ENCODE results near the gene C22orf31. TPM values are rescaled to one million over a fixed set of nuclear protein-coding genes. Genes with fewer than 3 reads are reported as not detected.

The C22orf31 gene
- total RNA-seq, 2 donors from 2014 or later, result not detected

DNA sequence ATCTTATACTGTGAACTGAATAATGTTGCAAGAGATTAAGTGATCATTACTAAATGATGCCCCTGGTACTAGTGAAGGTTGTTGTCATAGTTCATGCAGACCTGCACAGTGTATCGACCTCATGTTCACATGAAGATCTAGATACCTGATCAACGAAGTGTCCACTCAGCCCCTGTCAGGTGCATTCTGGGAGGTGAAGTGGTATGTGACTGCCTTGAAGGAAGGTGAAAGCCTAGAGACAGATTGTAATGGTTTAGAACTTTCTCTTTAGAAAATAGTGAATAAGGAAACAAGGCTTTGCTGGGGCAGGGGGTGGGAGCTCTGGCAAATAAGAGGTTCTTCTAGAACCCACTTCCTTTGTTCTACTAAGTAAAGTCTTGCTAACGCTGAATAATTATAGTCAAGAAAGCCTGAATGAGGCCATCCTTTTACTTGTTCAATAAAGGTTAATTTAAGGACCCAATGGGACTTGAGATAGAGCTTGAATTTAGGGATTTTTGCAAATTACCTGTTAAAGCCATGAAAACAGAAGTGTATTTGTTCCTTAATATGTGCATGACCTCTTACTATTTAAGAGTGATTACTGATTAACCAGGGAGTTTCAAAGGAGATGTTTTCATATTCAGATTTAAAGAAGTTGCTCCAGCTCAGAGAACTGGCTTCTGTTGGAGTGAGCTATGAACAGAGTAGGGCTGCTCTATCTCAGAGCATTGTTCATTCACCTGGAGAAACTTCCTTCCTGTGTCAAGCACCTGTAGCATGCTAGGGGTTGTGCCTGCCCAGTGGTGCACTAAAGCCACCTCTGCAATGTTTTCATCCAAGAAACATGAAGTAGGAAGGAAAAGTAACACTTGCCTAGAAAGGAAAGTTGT lies 45.3 kb downstream of the C22orf31 start:
- no peak overlapping the region for H3K27ac ChIP-seq
- TF ChIP-seq, protein P1, sequence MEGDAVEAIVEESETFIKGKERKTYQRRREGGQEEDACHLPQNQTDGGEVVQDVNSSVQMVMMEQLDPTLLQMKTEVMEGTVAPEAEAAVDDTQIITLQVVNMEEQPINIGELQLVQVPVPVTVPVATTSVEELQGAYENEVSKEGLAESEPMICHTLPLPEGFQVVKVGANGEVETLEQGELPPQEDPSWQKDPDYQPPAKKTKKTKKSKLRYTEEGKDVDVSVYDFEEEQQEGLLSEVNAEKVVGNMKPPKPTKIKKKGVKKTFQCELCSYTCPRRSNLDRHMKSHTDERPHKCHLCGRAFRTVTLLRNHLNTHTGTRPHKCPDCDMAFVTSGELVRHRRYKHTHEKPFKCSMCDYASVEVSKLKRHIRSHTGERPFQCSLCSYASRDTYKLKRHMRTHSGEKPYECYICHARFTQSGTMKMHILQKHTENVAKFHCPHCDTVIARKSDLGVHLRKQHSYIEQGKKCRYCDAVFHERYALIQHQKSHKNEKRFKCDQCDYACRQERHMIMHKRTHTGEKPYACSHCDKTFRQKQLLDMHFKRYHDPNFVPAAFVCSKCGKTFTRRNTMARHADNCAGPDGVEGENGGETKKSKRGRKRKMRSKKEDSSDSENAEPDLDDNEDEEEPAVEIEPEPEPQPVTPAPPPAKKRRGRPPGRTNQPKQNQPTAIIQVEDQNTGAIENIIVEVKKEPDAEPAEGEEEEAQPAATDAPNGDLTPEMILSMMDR (IDR thresholded peaks at IDR 0.05), result no peak
- ATAC-seq (ENCODE audit: insufficient number of reproducible peaks, low FRiP score, low read depth), result no peak
- no peaks in the 10 kb centered on the region for H3K36me3 ChIP-seq
- H3K9me3 ChIP-seq, result no peaks in the 10 kb centered on the region
- peaks cover 9 to 24% of the 10 kb centered on the region in 2 donors for H3K4me1 ChIP-seq (ENCODE audit: control insufficient read depth in 1 of 2, low read depth in 2 of 2)
- H3K27me3 ChIP-seq (replicated peaks; ENCODE audit: insufficient read depth), result no peaks in the 10 kb centered on the region
- no peak for DNase-seq (ENCODE audit: low spot score)
- H3K4me3 ChIP-seq, result no peak overlapping the region

GRCh38 chr22:29014773-29015172 lies 46.9 kb downstream of the C22orf31 start:
- H3K27ac ChIP-seq, result no peak overlapping the region
- TF ChIP-seq, protein P1 (IDR thresholded peaks at IDR 0.05), result no peak
- H3K36me3 ChIP-seq, result no peaks in the 10 kb centered on the region
- no peak overlapping the region for H3K4me3 ChIP-seq
- H3K9me3 ChIP-seq, result no peaks in the 10 kb centered on the region
- no peak for ATAC-seq (ENCODE audit: insufficient number of reproducible peaks, low FRiP score, low read depth)
- H3K27me3 ChIP-seq (replicated peaks; ENCODE audit: insufficient read depth), result no peaks in the 10 kb centered on the region
- DNase-seq (ENCODE audit: low spot score), result no peak
- peaks cover 14 to 39% of the 10 kb centered on the region in 2 donors for H3K4me1 ChIP-seq (ENCODE audit: control insufficient read depth in 1 of 2, low read depth in 2 of 2)

GRCh38 chr22:29014293-29014692 lies 47.3 kb downstream of the C22orf31 start:
- Histone ChIP-seq H3K36me3 (no peaks in the 10 kb centered on the region), H3K4me1 (ENCODE audit: control insufficient read depth in 1 of 2, low read depth in 2 of 2) (peaks cover 17 to 44% of the 10 kb centered on the region in 2 donors), H3K9me3 (no peaks in the 10 kb centered on the region), H3K27ac (no peak overlapping the region), H3K27me3 (replicated peaks; ENCODE audit: insufficient read depth) (no peaks in the 10 kb centered on the region), H3K4me3 (no peak overlapping the region)
- ATAC-seq (ENCODE audit: insufficient number of reproducible peaks, low FRiP score, low read depth), result no peak
- no peak for DNase-seq (ENCODE audit: low spot score)
- TF ChIP-seq, protein P1 (IDR thresholded peaks at IDR 0.05), result no peak

DNA sequence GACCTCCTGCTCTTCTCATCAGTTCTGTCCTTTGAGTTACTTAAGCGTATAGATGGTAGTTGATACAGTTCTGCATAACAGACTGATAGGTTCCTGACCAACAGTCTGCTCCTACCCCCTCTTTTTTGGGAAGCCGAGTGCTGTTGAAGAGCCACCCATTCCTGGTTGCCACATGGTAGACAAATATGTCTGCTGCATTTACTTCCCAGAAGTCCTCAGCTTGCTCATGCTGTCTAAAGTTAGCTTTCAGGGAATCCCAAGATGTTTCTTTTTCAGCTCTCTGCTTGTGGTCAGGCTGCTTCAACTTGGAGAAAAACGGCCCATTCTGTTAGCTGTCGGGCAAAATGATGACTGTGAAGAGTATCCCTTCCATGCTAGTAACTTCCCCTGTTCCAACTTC lies 48.7 kb downstream of the C22orf31 start:
- H3K27me3 ChIP-seq (replicated peaks; ENCODE audit: insufficient read depth), result no peaks in the 10 kb centered on the region
- H3K27ac ChIP-seq, result no peak overlapping the region
- H3K36me3 ChIP-seq, result no peaks in the 10 kb centered on the region
- ATAC-seq (ENCODE audit: insufficient number of reproducible peaks, low FRiP score, low read depth) (no peak), DNase-seq (ENCODE audit: low spot score) (no peak)
- peaks cover 22 to 58% of the 10 kb centered on the region in 2 donors for H3K4me1 ChIP-seq (ENCODE audit: control insufficient read depth in 1 of 2, low read depth in 2 of 2)
- no peaks in the 10 kb centered on the region for H3K9me3 ChIP-seq
- TF ChIP-seq, protein P1 (IDR thresholded peaks at IDR 0.05), result no peak
- H3K4me3 ChIP-seq, result no peak overlapping the region

DNA sequence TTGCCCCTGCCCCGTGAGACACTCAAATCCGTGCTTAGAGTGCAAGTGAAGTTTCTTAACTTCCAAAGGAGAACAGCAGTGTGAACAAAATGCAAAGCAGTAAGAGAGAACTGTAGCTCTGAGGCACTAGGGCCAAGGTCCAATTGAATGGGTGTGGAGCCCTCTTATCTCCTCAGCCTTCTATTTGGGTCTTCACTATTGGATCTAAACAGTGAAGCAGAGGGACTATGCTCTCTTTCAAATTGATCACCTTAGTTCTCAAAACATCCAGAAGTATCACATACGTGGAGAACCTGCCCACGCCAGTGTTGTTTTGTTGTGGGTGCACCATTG lies 49.6 kb downstream of the C22orf31 start:
- no peaks in the 10 kb centered on the region for H3K27me3 ChIP-seq (replicated peaks; ENCODE audit: insufficient read depth)
- DNase-seq (ENCODE audit: low spot score), result no peak
- H3K27ac ChIP-seq, result peak overlapping the region in 1 of 2 donors; percentile 21
- peaks cover 22 to 58% of the 10 kb centered on the region in 2 donors for H3K4me1 ChIP-seq (ENCODE audit: control insufficient read depth in 1 of 2, low read depth in 2 of 2)
- TF ChIP-seq, protein P1 (IDR thresholded peaks at IDR 0.05), result no peak
- no peaks in the 10 kb centered on the region for H3K36me3 ChIP-seq
- no peaks in the 10 kb centered on the region for H3K9me3 ChIP-seq
- no peak overlapping the region for H3K4me3 ChIP-seq
- ATAC-seq (ENCODE audit: insufficient number of reproducible peaks, low FRiP score, low read depth), result no peak

Data from thoracic aorta (tissue), 2 donors.